GM12873 (cell line): ENCODE measurements around the gene CEND1.

Experiments
- TF ChIP-seq, protein P1 (sequence below): IDR thresholded peaks from 2 replicates; pipeline ENCODE4 v1.5.1; 2012; ENCODE audit warnings: low read depth, mild to moderate bottlenecking, moderate library complexity, low read length, control low read depth; ENCODE audit not compliant: insufficient read depth; ENCODE audit errors: missing control alignments

The CEND1 gene

GRCh38 chr11:764322-765024, 25.4 kb downstream of the CEND1 start:
- TF ChIP-seq, protein P1, sequence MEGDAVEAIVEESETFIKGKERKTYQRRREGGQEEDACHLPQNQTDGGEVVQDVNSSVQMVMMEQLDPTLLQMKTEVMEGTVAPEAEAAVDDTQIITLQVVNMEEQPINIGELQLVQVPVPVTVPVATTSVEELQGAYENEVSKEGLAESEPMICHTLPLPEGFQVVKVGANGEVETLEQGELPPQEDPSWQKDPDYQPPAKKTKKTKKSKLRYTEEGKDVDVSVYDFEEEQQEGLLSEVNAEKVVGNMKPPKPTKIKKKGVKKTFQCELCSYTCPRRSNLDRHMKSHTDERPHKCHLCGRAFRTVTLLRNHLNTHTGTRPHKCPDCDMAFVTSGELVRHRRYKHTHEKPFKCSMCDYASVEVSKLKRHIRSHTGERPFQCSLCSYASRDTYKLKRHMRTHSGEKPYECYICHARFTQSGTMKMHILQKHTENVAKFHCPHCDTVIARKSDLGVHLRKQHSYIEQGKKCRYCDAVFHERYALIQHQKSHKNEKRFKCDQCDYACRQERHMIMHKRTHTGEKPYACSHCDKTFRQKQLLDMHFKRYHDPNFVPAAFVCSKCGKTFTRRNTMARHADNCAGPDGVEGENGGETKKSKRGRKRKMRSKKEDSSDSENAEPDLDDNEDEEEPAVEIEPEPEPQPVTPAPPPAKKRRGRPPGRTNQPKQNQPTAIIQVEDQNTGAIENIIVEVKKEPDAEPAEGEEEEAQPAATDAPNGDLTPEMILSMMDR, result no peak

DNA sequence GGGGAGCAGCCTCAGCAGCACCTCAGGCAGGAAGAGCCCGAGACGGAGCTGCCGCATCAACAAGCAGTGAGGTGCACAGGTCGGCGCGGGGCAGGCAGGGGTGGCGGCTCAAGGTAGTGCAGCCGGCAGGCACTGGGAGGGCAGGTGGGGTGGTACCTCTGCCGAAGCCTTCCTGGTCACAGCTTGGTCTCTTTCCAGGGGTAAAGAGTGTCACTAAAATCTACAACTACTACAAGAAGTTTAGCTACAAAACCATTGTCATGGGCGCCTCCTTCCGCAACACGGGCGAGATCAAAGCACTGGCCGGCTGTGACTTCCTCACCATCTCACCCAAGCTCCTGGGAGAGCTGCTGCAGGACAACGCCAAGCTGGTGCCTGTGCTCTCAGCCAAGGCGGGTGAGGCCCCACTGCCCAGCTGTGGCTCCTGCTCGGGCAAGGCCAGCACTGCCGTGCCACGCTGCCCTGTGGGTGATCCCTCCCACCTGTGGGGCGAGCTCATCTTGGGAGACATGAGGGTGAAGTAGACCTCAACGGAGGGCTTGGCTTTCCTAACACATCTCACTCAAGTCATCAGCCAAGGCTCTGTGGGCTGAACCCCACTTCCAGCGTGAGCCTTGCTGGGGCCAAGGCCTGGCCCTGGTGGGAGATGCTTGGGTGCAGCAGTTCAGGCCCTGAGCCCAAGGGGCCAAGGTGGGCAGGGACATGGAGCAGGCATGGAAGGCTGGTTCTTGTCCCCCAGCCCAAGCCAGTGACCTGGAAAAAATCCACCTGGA, 26.2 kb downstream of the CEND1 start:
- TF ChIP-seq, protein P1, result no peak

DNA sequence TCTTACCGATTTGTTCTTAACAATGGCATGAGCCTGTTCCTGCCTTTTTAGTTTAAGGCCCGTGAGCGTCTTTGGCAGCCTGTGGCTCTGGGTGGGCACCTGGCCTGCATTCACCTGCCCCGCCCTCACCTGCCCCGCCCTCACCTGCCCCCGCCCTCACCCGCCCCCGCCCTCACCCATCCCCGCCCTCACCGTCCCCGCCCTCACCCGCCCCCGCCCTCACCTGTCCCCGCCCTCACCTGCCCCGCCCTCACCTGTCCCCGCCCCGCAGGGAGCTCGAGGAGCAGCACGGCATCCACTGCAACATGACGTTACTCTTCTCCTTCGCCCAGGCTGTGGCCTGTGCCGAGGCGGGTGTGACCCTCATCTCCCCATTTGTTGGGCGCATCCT, 26.8 kb downstream of the CEND1 start:
- TF ChIP-seq, protein P1, result no peak

- TF ChIP-seq, protein P1, result peak; percentile 40
Observed at GRCh38 chr11:762421-763072, 27.3 kb downstream of the CEND1 start.

DNA sequence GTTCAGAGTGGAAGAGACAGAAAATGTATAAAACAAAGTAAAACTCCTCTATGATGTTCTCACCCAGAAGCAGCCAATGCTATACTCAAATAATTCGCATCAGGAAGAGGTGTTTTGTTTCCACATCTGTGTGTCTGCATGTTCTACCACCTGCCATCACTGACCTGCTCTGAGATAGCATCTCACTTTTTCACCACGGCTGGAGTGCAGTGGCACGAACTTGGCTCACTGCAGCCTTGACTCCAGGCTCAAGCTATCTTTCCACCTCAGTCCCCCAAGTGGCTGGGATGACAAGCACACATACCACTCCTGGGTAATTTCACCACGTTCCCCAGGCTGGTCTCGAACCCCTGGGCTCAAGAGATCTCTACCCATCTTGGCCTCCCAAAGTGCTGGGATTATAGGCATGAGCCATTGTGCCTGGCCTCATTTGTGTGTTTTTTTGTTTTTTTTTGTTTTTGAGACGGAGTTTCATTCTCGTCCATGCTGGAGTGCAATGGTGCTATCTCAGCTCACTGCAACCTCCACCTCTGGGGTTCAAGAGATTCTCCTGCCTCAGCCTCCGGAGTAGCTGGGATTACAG, 28.3 kb downstream of the CEND1 start:
- TF ChIP-seq, protein P1, result no peak

DNA sequence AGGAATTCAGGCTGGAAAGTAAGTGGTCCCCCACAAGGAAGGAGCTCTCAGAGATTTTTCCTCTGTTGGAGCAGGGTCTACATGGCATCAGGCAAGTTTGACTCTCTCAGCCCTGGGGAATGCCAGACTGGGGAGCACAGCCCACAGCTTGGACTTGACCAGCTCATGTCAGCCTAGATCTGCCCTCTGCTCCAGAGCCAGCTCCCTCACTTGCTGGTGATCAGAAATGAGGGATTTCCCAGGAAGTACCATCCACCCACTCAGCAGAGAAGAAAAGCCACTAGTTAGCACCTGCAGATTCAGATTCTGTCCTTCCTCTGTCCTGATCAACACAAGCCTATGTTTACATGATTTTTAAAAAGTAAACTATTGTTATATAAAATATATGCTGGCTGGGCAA, 29.7 kb downstream of the CEND1 start:
- TF ChIP-seq, protein P1, result no peak

- TF ChIP-seq, protein P1, result no peak
Observed at GRCh38 chr11:749731-750130, 40.2 kb downstream of the CEND1 start.
